Hepatocyte (in vitro differentiated cells): ENCODE measurements around the gene ABCB8. TPM values are rescaled to one million over a fixed set of nuclear protein-coding genes. Genes with fewer than 3 reads are reported as not detected.

Experiments
- DNase-seq: peaks from one replicate; pipeline ENCODE4 v3.0.0-alpha.2; 2016; ENCODE audit warnings: low spot score
- H2AFZ ChIP-seq: fragments of 200-600 bp; sonication (generic); 2 replicates; pipeline ENCODE4 v1.6.0; 2016; ENCODE audit warnings: antibody characterized with exemption, mild to moderate bottlenecking
- H3K27ac ChIP-seq: fragments of 200-600 bp; sonication (generic); 2 replicates; pipeline ENCODE4 v1.5.1; 2016; ENCODE audit warnings: mild to moderate bottlenecking
- H3K27me3 ChIP-seq: fragments of 200-600 bp; sonication (generic); 2 replicates; pipeline ENCODE4 v1.6.1; 2016
- H3K36me3 ChIP-seq: fragments of 200-600 bp; sonication (generic); replicated peaks from 2 replicates; pipeline ENCODE4 v1.5.1; 2016; ENCODE audit warnings: low read depth; ENCODE audit not compliant: insufficient read depth
- H3K4me1 ChIP-seq: fragments of 200-600 bp; sonication (generic); 2 replicates; pipeline ENCODE4 v1.5.1; 2016; ENCODE audit warnings: mild to moderate bottlenecking, moderate library complexity; ENCODE audit not compliant: insufficient read depth
- H3K4me2 ChIP-seq: fragments of 200-600 bp; sonication (generic); 2 replicates; pipeline ENCODE4 v1.6.0; 2016
- H3K4me3 ChIP-seq: fragments of 200-600 bp; sonication (generic); 2 replicates; pipeline ENCODE4 v1.5.1; 2016; ENCODE audit warnings: mild to moderate bottlenecking
- H3K79me2 ChIP-seq: fragments of 200-600 bp; sonication (generic); 2 replicates; pipeline ENCODE4 v1.6.0; 2017; ENCODE audit warnings: mild to moderate bottlenecking
- H3K9me2 ChIP-seq: fragments of 200-600 bp; sonication (generic); replicated peaks from 2 replicates; pipeline ENCODE4 v1.6.0; 2017; ENCODE audit warnings: mild to moderate bottlenecking; ENCODE audit not compliant: insufficient read depth
- H3K9me3 ChIP-seq: fragments of 200-600 bp; sonication (generic); 2 replicates; pipeline ENCODE4 v1.5.1; 2016; ENCODE audit warnings: low read depth, mild to moderate bottlenecking
- H4K20me1 ChIP-seq: fragments of 200-600 bp; sonication (generic); 2 replicates; pipeline ENCODE4 v1.6.0; 2016; ENCODE audit warnings: mild to moderate bottlenecking; ENCODE audit not compliant: insufficient read depth, poor library complexity, severe bottlenecking
- CTCF ChIP-seq: fragments of 200-600 bp; sonication (generic); IDR thresholded peaks from 2 replicates; pipeline ENCODE4 v1.5.1; 2016; ENCODE audit warnings: antibody characterized with exemption, mild to moderate bottlenecking; ENCODE audit not compliant: poor library complexity
- EZH2 ChIP-seq: fragments of 200-600 bp; sonication (generic); IDR thresholded peaks from 2 replicates; pipeline ENCODE4 v1.6.1; 2016; ENCODE audit warnings: antibody characterized with exemption, mild to moderate bottlenecking, borderline replicate concordance
- EZH2phosphoT487 ChIP-seq: fragments of 200-600 bp; sonication (generic); IDR thresholded peaks from one replicate; pipeline ENCODE4 v1.6.1; 2018; ENCODE audit warnings: antibody characterized with exemption, mild to moderate bottlenecking, low read depth, moderate library complexity; ENCODE audit not compliant: unreplicated experiment, severe bottlenecking
- WGBS: methylation state at CpG from one replicate; pipeline ENCODE4 v1.1.6; 2016; ENCODE audit warnings: low lambda C conversion rate; ENCODE audit errors: missing lambda C conversion rate; 5-methylcytosine and 5-hydroxymethylcytosine counted together
- polyA plus RNA-seq: library from polyadenylated mRNA; unstranded; fragments of >200 nt; fragmentation: Nextera tagmentation; extraction: Ambion mirVana; gene quantifications from 2 replicates; pipeline ENCODE4 v1.2.1, GENCODE V29; 2016
- total RNA-seq: library from RNA; depleted of rRNA; stranded (reverse); fragments of >200 nt; gene quantifications from 2 replicates; pipeline ENCODE4 v1.2.3, GENCODE V29; 2014

The ABCB8 gene
- total and polyA plus RNA-seq, 2 experiments from 2014 or later, result 24.4 to 32.6 TPM

- Histone ChIP-seq H3K4me1 (peaks cover 21% of the 10 kb centered on the region), H4K20me1 (no peaks in the 10 kb centered on the region), H3K4me2 (no peak overlapping the region), H3K36me3 (no peaks in the 10 kb centered on the region), H3K79me2 (no peaks in the 10 kb centered on the region), H3K4me3 (no peak overlapping the region), H3K9me2 (no peaks in the 10 kb centered on the region), H3K27ac (no peak overlapping the region), H3K27me3 (no peaks in the 10 kb centered on the region), H3K9me3 (no peaks in the 10 kb centered on the region), H2AFZ (no peak overlapping the region)
- WGBS, result 98% methylated on average over 10 of the region's 14 CpGs
- DNase-seq, result no peak
- TF ChIP-seq CTCF (no peak), EZH2 (no peak), EZH2phosphoT487 (no peak)
Measured at GRCh38 chr7:150993511-150993910, 34.7 kb upstream of the ABCB8 start.

- H3K9me3 ChIP-seq, result no peaks in the 10 kb centered on the region
- 58% methylated on average over 15 of the region's 15 CpGs for WGBS
- no peak overlapping the region for H3K27ac ChIP-seq
- no peaks in the 10 kb centered on the region for H3K27me3 ChIP-seq
- no peak overlapping the region for H3K4me2 ChIP-seq
- H2AFZ ChIP-seq, result no peak overlapping the region
- H3K4me3 ChIP-seq, result no peak overlapping the region
- no peak for TF ChIP-seq EZH2phosphoT487
- TF ChIP-seq CTCF, result no peak
- TF ChIP-seq EZH2, result no peak
- no peaks in the 10 kb centered on the region for H3K36me3 ChIP-seq
- H4K20me1 ChIP-seq, result no peaks in the 10 kb centered on the region
- peaks cover 13% of the 10 kb centered on the region for H3K4me1 ChIP-seq
- no peaks in the 10 kb centered on the region for H3K9me2 ChIP-seq
- no peaks in the 10 kb centered on the region for H3K79me2 ChIP-seq
- peak; percentile 59 for DNase-seq
Measured at GRCh38 chr7:150994141-150994837, 34.0 kb upstream of the ABCB8 start.

- no peak for TF ChIP-seq EZH2
- TF ChIP-seq EZH2phosphoT487, result no peak
- TF ChIP-seq CTCF, result no peak
- Histone ChIP-seq H3K27me3 (no peaks in the 10 kb centered on the region), H2AFZ (no peak overlapping the region), H3K4me1 (peaks cover 11% of the 10 kb centered on the region), H3K9me2 (no peaks in the 10 kb centered on the region), H3K4me3 (no peak overlapping the region), H3K9me3 (no peaks in the 10 kb centered on the region), H3K4me2 (no peak overlapping the region), H3K79me2 (no peaks in the 10 kb centered on the region), H3K27ac (no peak overlapping the region), H3K36me3 (no peaks in the 10 kb centered on the region), H4K20me1 (no peaks in the 10 kb centered on the region)
- no peak for DNase-seq
- 84% methylated on average over 18 of the region's 19 CpGs for WGBS
Measured at GRCh38 chr7:150994838-150995510, 33.3 kb upstream of the ABCB8 start.
